ENCODE results near the gene GMPR. TPM values are rescaled to one million over a fixed set of nuclear protein-coding genes. Genes with fewer than 3 reads are reported as not detected.

GMPR gene
- total and polyA plus RNA-seq, 2 donors (not counting 3 experiments of a cell fraction or from before 2014, with no cell fraction given): 36.3 to 64.0 TPM

DNA sequence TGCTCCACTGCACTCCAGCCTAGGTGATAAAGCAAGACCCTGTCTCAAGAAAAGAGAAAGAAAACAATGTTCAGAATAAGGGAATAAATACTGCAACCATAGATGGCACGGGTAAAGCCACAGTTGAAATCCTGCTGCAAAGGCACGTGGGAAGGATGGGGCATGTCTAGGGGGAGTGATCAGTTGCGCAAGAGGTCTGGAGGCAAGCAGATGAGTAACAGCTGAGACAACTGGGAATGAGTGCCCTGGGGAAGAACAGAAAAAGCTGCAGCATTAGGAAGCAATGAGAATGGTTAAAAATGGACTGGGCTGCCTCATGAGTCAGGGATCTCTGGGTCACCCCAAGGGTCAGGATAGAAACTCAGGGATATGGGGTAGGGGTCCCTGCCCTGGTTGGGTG, 96.3 kb downstream of the GMPR start:
- no peak for FAIRE-seq
- no peak overlapping the region for H3K4me2 ChIP-seq (ENCODE audit: insufficient read depth, low read length)
- dilution Hi-C loops (cut with MboI; ENCODE audit: extremely low pct_ligation_motif_present, low sequenced_read_pairs): no loop called here

More for the DNA sequence above, 96.3 kb downstream of the GMPR start:
- no peak for DNase-seq (ENCODE audit: low read depth, low spot score)
- H3K79me2 ChIP-seq (ENCODE audit: control insufficient read depth, insufficient read depth, low read length): no peaks in the 10 kb centered on the region
- ChIA-PET CTCF (interaction anchor here (1.0 to 4.2 kb wide), 8 partner anchors 10 to 436 kb away, joined by 3 to 92 read pairs (median 20); partner anchors contain the start of gene ATXN1), POLR2A (no interaction called here)
- H4K20me1 ChIP-seq (replicated peaks; ENCODE audit: control insufficient read depth, extremely low read depth, insufficient read depth, low read length): no peaks in the 10 kb centered on the region
- no peak overlapping the region for H2AFZ ChIP-seq (ENCODE audit: low read depth, low read length)
- H3K9me3 ChIP-seq (replicated peaks; ENCODE audit: control insufficient read depth, insufficient read depth, low read length): no peaks in the 10 kb centered on the region
- H3K27ac ChIP-seq (ENCODE audit: insufficient read depth, low read depth, low read length): no peak overlapping the region
- no peaks in the 10 kb centered on the region for H3K27me3 ChIP-seq (ENCODE audit: control insufficient read depth in 2 of 2, insufficient read depth in 2 of 2, low read length in 2 of 2)
- TF ChIP-seq GATA2 (IDR thresholded peaks at IDR 0.05; ENCODE audit: insufficient read depth, insufficient read length, low read depth, low read length): no peak
- no peak for TF ChIP-seq FOS (IDR thresholded peaks at IDR 0.05; ENCODE audit: borderline replicate concordance, insufficient read depth, low read length)
- TF ChIP-seq JUN (IDR thresholded peaks at IDR 0.05; ENCODE audit: borderline replicate concordance, insufficient read depth, insufficient read length, low read depth): no peak
- no peak for TF ChIP-seq MYC (IDR thresholded peaks at IDR 0.05; ENCODE audit: low read depth, low read length)
- no peak for TF ChIP-seq POLR2AphosphoS5 (IDR thresholded peaks at IDR 0.05; ENCODE audit: insufficient read depth, low read depth, low read length)
- TF ChIP-seq, protein P1, sequence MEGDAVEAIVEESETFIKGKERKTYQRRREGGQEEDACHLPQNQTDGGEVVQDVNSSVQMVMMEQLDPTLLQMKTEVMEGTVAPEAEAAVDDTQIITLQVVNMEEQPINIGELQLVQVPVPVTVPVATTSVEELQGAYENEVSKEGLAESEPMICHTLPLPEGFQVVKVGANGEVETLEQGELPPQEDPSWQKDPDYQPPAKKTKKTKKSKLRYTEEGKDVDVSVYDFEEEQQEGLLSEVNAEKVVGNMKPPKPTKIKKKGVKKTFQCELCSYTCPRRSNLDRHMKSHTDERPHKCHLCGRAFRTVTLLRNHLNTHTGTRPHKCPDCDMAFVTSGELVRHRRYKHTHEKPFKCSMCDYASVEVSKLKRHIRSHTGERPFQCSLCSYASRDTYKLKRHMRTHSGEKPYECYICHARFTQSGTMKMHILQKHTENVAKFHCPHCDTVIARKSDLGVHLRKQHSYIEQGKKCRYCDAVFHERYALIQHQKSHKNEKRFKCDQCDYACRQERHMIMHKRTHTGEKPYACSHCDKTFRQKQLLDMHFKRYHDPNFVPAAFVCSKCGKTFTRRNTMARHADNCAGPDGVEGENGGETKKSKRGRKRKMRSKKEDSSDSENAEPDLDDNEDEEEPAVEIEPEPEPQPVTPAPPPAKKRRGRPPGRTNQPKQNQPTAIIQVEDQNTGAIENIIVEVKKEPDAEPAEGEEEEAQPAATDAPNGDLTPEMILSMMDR (IDR thresholded peaks at IDR 0.05; ENCODE audit: extremely low read depth in 1 of 2, insufficient read depth in 1 of 2, low read depth in 1 of 2, low read length in 2 of 2): no peak
- TF ChIP-seq EZH2 (IDR thresholded peaks at IDR 0.05; ENCODE audit: borderline replicate concordance, low read depth, low read length, severe bottlenecking): no peak
- no peak for TF ChIP-seq POLR2A (IDR thresholded peaks at IDR 0.05; ENCODE audit: low read depth, low read length)
- TF ChIP-seq, protein P2, sequence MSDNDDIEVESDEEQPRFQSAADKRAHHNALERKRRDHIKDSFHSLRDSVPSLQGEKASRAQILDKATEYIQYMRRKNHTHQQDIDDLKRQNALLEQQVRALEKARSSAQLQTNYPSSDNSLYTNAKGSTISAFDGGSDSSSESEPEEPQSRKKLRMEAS (IDR thresholded peaks at IDR 0.05; ENCODE audit: insufficient read depth, insufficient read length): no peak
- no peak overlapping the region for H3K9ac ChIP-seq (replicated peaks; ENCODE audit: extremely low read depth, insufficient read depth, low read length)
- H3K4me1 ChIP-seq (ENCODE audit: control insufficient read depth, extremely low read depth, insufficient read depth, low read length): peaks cover 46% of the 10 kb centered on the region
- BruUV-seq (replicated peaks): no TSS peak
- H3K36me3 ChIP-seq (ENCODE audit: control insufficient read depth in 2 of 2, extremely low read depth in 1 of 2, insufficient read depth in 2 of 2, low read length in 2 of 2): no peaks in the 10 kb centered on the region
- no peak overlapping the region for H3K4me3 ChIP-seq (replicated peaks in 1 of 3; ENCODE audit: insufficient read depth in 1 of 3, low read depth in 1 of 3, low read length in 3 of 3)
- no peaks in the 10 kb centered on the region for H3K9me1 ChIP-seq (replicated peaks; ENCODE audit: control insufficient read depth, extremely low read depth, insufficient read depth, low read length)
- intact Hi-C loops (cut with micrococcal nuclease): loop anchor here (5.0 kb wide), 2 partner anchors 117 to 753 kb away; no protein-coding TSS in a partner anchor

Measured in endothelial cell of umbilical vein (primary cell).